ENCODE measurements around the gene CARNS1. TPM values are rescaled to one million over a fixed set of nuclear protein-coding genes. Genes with fewer than 3 reads are reported as not detected.

Gene CARNS1
- total RNA-seq, 1 donor from 2014 or later = 0.21 TPM

DNA sequence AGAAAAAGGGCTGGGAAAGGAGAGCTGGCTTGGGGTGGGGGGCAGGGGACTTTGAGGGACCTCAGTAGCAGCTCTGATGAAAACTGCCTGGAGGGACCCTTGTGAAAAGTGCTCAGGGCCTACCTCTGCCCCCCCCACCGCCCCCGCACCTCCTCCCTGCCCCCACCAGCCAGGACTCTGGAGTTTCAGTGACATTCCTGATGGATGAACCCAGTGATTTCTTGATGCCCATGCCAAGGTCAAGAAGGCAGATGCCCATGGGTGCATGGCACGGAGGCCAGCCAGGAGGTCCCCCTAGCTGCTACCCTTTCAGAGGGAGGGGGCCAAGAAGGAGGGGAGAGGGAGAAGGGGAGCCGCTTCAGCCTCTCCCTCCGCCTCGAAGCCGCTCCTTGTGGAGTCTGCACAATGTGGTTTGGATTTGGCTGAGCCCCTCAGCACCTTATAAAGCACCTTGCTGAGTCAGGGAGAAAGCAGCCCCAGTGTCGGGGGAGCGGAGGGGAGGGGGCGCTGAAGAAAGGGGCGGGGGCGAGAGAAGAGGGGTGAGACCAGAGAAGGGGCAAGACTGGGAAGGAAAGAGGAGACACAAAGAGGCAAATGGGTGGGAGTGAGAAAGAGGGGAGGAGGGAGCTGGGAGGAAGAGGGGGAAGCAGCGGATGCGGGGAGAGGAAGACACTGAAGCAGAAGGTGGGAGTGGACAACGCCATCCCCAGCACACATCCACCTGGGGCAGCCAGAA lies 40.0 kb upstream of the CARNS1 start:
- Histone ChIP-seq H3K4me3 (ENCODE audit: low read depth, low read length) (peak overlapping the region; percentile 11), H3K36me3 (ENCODE audit: control insufficient read depth, insufficient read depth, low read length) (no peaks in the 10 kb centered on the region), H3K27me3 (ENCODE audit: control insufficient read depth, insufficient read depth, low read length) (no peaks in the 10 kb centered on the region)
- no peak for DNase-seq (ENCODE audit: low read depth)
- TF ChIP-seq CTCF (IDR thresholded peaks at IDR 0.05; ENCODE audit: insufficient read depth, low read length, poor library complexity, severe bottlenecking) = no peak

GRCh38 chr11:67376063-67376820 lies 39.2 kb upstream of the CARNS1 start:
- H3K27me3 ChIP-seq (ENCODE audit: control insufficient read depth, insufficient read depth, low read length) = no peaks in the 10 kb centered on the region
- no peak overlapping the region for H3K4me3 ChIP-seq (ENCODE audit: low read depth, low read length)
- TF ChIP-seq CTCF (IDR thresholded peaks at IDR 0.05; ENCODE audit: insufficient read depth, low read length, poor library complexity, severe bottlenecking) = no peak
- H3K36me3 ChIP-seq (ENCODE audit: control insufficient read depth, insufficient read depth, low read length) = no peaks in the 10 kb centered on the region
- no peak for DNase-seq (ENCODE audit: low read depth)

GRCh38 chr11:67376873-67377808 lies 38.3 kb upstream of the CARNS1 start:
- Histone ChIP-seq H3K36me3 (ENCODE audit: control insufficient read depth, insufficient read depth, low read length) (no peaks in the 10 kb centered on the region), H3K4me3 (ENCODE audit: low read depth, low read length) (no peak overlapping the region), H3K27me3 (ENCODE audit: control insufficient read depth, insufficient read depth, low read length) (no peaks in the 10 kb centered on the region)
- TF ChIP-seq CTCF (IDR thresholded peaks at IDR 0.05; ENCODE audit: insufficient read depth, low read length, poor library complexity, severe bottlenecking) = no peak
- DNase-seq (ENCODE audit: low read depth) = no peak

DNA sequence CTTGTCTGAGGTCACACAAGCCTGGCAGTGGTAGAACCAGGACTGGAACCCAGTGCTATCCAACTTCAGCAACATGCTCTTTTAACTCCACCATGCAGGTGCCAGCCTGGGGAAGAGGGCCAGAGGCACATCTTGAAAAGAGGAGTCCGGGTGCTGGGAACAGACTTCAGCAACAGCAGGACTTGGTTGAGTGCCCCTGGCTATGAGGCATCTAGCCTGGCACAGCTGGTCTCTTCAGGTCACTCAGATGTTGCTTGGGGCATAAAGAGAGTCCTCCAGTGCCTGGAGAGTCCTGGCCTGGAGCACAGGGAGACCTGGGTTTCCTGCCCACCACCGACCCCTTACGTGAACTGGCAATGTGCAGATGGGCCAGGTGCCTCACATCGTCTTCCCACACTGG lies 36.9 kb upstream of the CARNS1 start:
- TF ChIP-seq CTCF (IDR thresholded peaks at IDR 0.05; ENCODE audit: insufficient read depth, low read length, poor library complexity, severe bottlenecking) = no peak
- DNase-seq (ENCODE audit: low read depth) = no peak
- no peaks in the 10 kb centered on the region for H3K36me3 ChIP-seq (ENCODE audit: control insufficient read depth, insufficient read depth, low read length)
- H3K4me3 ChIP-seq (ENCODE audit: low read depth, low read length) = no peak overlapping the region
- H3K27me3 ChIP-seq (ENCODE audit: control insufficient read depth, insufficient read depth, low read length) = no peaks in the 10 kb centered on the region

- no peak overlapping the region for H3K4me3 ChIP-seq (ENCODE audit: low read depth, low read length)
- H3K27me3 ChIP-seq (ENCODE audit: control insufficient read depth, insufficient read depth, low read length) = no peaks in the 10 kb centered on the region
- no peaks in the 10 kb centered on the region for H3K36me3 ChIP-seq (ENCODE audit: control insufficient read depth, insufficient read depth, low read length)
- TF ChIP-seq CTCF (IDR thresholded peaks at IDR 0.05; ENCODE audit: insufficient read depth, low read length, poor library complexity, severe bottlenecking) = no peak
- no peak for DNase-seq (ENCODE audit: low read depth)
Observed at GRCh38 chr11:67379061-67380058, 36.1 kb upstream of the CARNS1 start.

All from kidney epithelial cell (primary cell).